K562 (cell line): Measurements from ENCODE around the gene UBE2O. TPM values are rescaled to one million over a fixed set of nuclear protein-coding genes. Genes with fewer than 3 reads are reported as not detected.

ENCODE experiments used
- ATF4 ChIP-seq: fragments of 450-650 bp; formaldehyde crosslinking; IDR thresholded peaks from 2 replicates; pipeline ENCODE4 v1.4.0; 2022; ENCODE audit warnings: mild to moderate bottlenecking, moderate library complexity
- BACH1 ChIP-seq: fragments of 200-800 bp; sonication (Bioruptor generic); IDR thresholded peaks from 2 replicates; pipeline ENCODE4 v1.6.1; 2016; ENCODE audit warnings: missing genetic modification characterization, missing compliant biosample characterization
- CBX3 ChIP-seq, 2 experiments: IDR thresholded peaks; 1 replicate in 1 of 2; 2 replicates in 1 of 2; pipeline ENCODE4 v1.6.1; 2012; ENCODE audit warnings: inconsistent platforms in 2 of 2, low read length in 2 of 2, borderline replicate concordance in 1 of 2, control low read depth in 1 of 2
- CHD4 ChIP-seq: fragments of 200-600 bp; sonication (generic); IDR thresholded peaks from 3 replicates; pipeline ENCODE4 v1.6.1; 2012; ENCODE audit warnings: low read depth, mild to moderate bottlenecking, mixed read lengths, low read length, inconsistent platforms; ENCODE audit not compliant: insufficient read depth, insufficient replicate concordance, poor library complexity, severe bottlenecking
- DPF2 ChIP-seq: fragments of 450-650 bp; IDR thresholded peaks from 2 replicates; pipeline ENCODE4 v1.6.1; 2016
- HDAC2 ChIP-seq: fragments of 450-650 bp; IDR thresholded peaks from 2 replicates; pipeline ENCODE4 v1.6.1; 2016; ENCODE audit warnings: mild to moderate bottlenecking
- HMGN3 ChIP-seq: IDR thresholded peaks from 2 replicates; pipeline ENCODE4 v1.6.1; 2011; ENCODE audit warnings: borderline replicate concordance, low read depth, mild to moderate bottlenecking, mixed read lengths, low read length; ENCODE audit not compliant: insufficient read length; ENCODE audit errors: extremely low read depth
- KDM4B ChIP-seq, 2 experiments: fragments of 450-650 bp in 1 of 2; sonication (generic) in 1 of 2; IDR thresholded peaks; 2 replicates each; pipeline ENCODE4 v1.6.1; 2016 to 2017; ENCODE audit warnings: borderline replicate concordance in 2 of 2, antibody characterized with exemption in 1 of 2, low read depth in 1 of 2, mild to moderate bottlenecking in 1 of 2
- MAFG ChIP-seq: fragments of 450-650 bp; conservative IDR thresholded peaks from 2 replicates; pipeline ENCODE4 v1.6.1; 2016; ENCODE audit warnings: missing genetic modification characterization, missing compliant biosample characterization
- MAZ ChIP-seq, 2 experiments: fragments of 450-650 bp in 1 of 2; sonication (generic) in 1 of 2; formaldehyde crosslinking; IDR thresholded peaks in 1 of 2; conservative IDR thresholded peaks in 1 of 2; 2 replicates each; pipeline versions ENCODE4 v1.4.0 to v1.5.0; 2020; ENCODE audit warnings: mild to moderate bottlenecking in 1 of 2, missing genetic modification reagents in 1 of 2
- NFXL1 ChIP-seq: fragments of 450-650 bp; formaldehyde crosslinking; IDR thresholded peaks from 2 replicates; pipeline ENCODE4 v1.4.0; 2021; ENCODE audit warnings: mild to moderate bottlenecking
- NKRF ChIP-seq: fragments of 450-650 bp; IDR thresholded peaks from 2 replicates; pipeline ENCODE4 v1.6.1; 2016; ENCODE audit warnings: borderline replicate concordance
- NONO ChIP-seq, 2 experiments: fragments of 200-400 bp in 1 of 2; fragments of 450-650 bp in 1 of 2; formaldehyde crosslinking in 1 of 2; IDR thresholded peaks; 2 replicates each; pipeline ENCODE4 v1.6.1; 2017; ENCODE audit warnings: low read depth in 2 of 2, mild to moderate bottlenecking in 2 of 2, moderate library complexity in 2 of 2, low read length in 1 of 2
- RBM34 ChIP-seq: fragments of 200-400 bp; formaldehyde crosslinking; IDR thresholded peaks from 2 replicates; pipeline ENCODE4 v1.6.1; 2018; ENCODE audit warnings: low read length, borderline replicate concordance; ENCODE audit not compliant: insufficient read depth
- TAF7 ChIP-seq: fragments of 450-650 bp; IDR thresholded peaks from 2 replicates; pipeline ENCODE4 v1.6.1; 2016; ENCODE audit warnings: missing genetic modification characterization, missing compliant biosample characterization
- TCFL5 ChIP-seq: fragments of 250-450 bp; sonication (Bioruptor Pico); conservative IDR thresholded peaks from 2 replicates; pipeline ENCODE4 v1.6.1; 2021; ENCODE audit warnings: mild to moderate bottlenecking, moderate library complexity, matching md5 sums
- ZNF12 ChIP-seq: sonication (generic); formaldehyde crosslinking; IDR thresholded peaks from 2 replicates; pipeline ENCODE4 v1.4.0; 2020; ENCODE audit warnings: mild to moderate bottlenecking, missing genetic modification reagents
- ZNF274 ChIP-seq: IDR thresholded peaks from 2 replicates; pipeline ENCODE4 v1.6.1; 2011; ENCODE audit warnings: low read depth, mild to moderate bottlenecking, low read length, moderate library complexity, borderline replicate concordance
- ZNF3 ChIP-seq: fragments of 250-450 bp; sonication (Bioruptor Pico); IDR thresholded peaks from 2 replicates; pipeline ENCODE4 v1.5.0; 2021; ENCODE audit warnings: mild to moderate bottlenecking, moderate library complexity
- polyA plus RNA-seq, 8 experiments: library from polyadenylated mRNA; depleted of rRNA in 4 of 8; stranded (reverse) in 5 of 8; unstranded in 3 of 8; fragments of >200 nt; fragmentation: Nextera tagmentation in 2 of 8; fragmentation: Illumina TruSeq in 1 of 8; extraction: Ambion mirVana in 2 of 8; extraction: Trizol in 1 of 8; gene quantifications; 2 replicates each; pipeline versions ENCODE4 v1.2.1 to v1.2.3, GENCODE V29; 2011 to 2014; ENCODE audit warnings: inconsistent platforms in 1 of 8, missing spikeins in 1 of 8
- total RNA-seq, 7 experiments: library from RNA; depleted of rRNA in 6 of 7; stranded (reverse); fragments of >200 nt in 6 of 7; fragmentation: Illumina TruSeq in 2 of 7; extraction: Trizol in 2 of 7; gene quantifications; 2 replicates each; pipeline versions ENCODE4 v1.2.1 to v1.2.3, GENCODE V29; 2011 to 2021; ENCODE audit warnings: low replicate concordance in 1 of 7
- TF ChIP-seq, protein P1 (sequence below): fragments of 450-650 bp; conservative IDR thresholded peaks from 2 replicates; pipeline ENCODE4 v1.6.1; 2016; ENCODE audit warnings: missing genetic modification characterization, low read depth, mild to moderate bottlenecking, missing compliant biosample characterization, moderate library complexity
- TF ChIP-seq, protein P2 (sequence below): fragments of 250-450 bp; sonication (Bioruptor Pico); IDR thresholded peaks from 2 replicates; pipeline ENCODE4 v1.4.0; 2020; ENCODE audit warnings: mild to moderate bottlenecking, moderate library complexity

UBE2O gene
- total and polyA plus RNA-seq, 9 of the 15 experiments (the other 6 are each of a cell fraction or from before 2014, with no cell fraction given): 1.6 to 39.7 (median 13.3) TPM

- TF ChIP-seq RBM34 (no peak), HDAC2 (peak; percentile 99), NONO (IDR thresholded peaks at IDR 0.05; ENCODE audit: low read depth in 2 of 2, low read length in 1 of 2) (peak in 1 of 2 experiments; percentile 97; a peak in 2 of 4 replicates), MAZ (CRISPR knock-in tag; conservative IDR thresholded peaks at IDR 0.05 in 1 of 2, IDR thresholded peaks at IDR 0.05 in 1 of 2) (peak; percentile 57 to 95; a peak in 3 of 4 replicates), CBX3 (IDR thresholded peaks at IDR 0.05; ENCODE audit: borderline replicate concordance in 1 of 2, low read length in 2 of 2) (0 out of 3 replicates have a peak, but pooled peaks of 1 of the 2 experiments have one; percentile 35), ZNF3 (CRISPR knock-in tag) (no peak), MAFG (peak; percentile 35; the same call in 1 of the 2 replicates), ZNF12 (CRISPR knock-in tag) (peak; percentile 79; the same call in 1 of the 2 replicates), NFXL1 (CRISPR knock-in tag) (peak; percentile 46; the same call in 1 of the 2 replicates), NKRF (peak; percentile 76; the same call in 1 of the 2 replicates), CHD4 (no peak), TCFL5 (CRISPR knock-in tag) (peak; percentile 73; the same call in 1 of the 2 replicates), ATF4 (CRISPR knock-in tag) (peak; percentile 84), ZNF274 (peak; percentile 78; the same call in 1 of the 2 replicates), TAF7 (tag) (no peak), DPF2 (peak; percentile 98), HMGN3 (peak; percentile 100), KDM4B (IDR thresholded peaks at IDR 0.05; ENCODE audit: borderline replicate concordance in 2 of 2, low read depth in 1 of 2) (peak in 1 of 2 experiments; percentile 85; a peak in 1 of 4 replicates), BACH1 (tag) (peak; percentile 89)
- TF ChIP-seq, protein P1, sequence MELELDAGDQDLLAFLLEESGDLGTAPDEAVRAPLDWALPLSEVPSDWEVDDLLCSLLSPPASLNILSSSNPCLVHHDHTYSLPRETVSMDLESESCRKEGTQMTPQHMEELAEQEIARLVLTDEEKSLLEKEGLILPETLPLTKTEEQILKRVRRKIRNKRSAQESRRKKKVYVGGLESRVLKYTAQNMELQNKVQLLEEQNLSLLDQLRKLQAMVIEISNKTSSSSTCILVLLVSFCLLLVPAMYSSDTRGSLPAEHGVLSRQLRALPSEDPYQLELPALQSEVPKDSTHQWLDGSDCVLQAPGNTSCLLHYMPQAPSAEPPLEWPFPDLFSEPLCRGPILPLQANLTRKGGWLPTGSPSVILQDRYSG (tag): peak; percentile 88; the same call in 1 of the 2 replicates
- TF ChIP-seq, protein P2, sequence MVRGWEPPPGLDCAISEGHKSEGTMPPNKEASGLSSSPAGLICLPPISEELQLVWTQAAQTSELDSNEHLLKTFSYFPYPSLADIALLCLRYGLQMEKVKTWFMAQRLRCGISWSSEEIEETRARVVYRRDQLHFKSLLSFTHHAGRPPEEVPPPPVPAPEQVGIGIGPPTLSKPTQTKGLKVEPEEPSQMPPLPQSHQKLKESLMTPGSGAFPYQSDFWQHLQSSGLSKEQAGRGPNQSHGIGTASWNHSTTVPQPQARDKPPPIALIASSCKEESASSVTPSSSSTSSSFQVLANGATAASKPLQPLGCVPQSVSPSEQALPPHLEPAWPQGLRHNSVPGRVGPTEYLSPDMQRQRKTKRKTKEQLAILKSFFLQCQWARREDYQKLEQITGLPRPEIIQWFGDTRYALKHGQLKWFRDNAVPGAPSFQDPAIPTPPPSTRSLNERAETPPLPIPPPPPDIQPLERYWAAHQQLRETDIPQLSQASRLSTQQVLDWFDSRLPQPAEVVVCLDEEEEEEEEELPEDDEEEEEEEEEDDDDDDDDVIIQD (CRISPR knock-in tag): no peak
Measured at GRCh38 chr17:76405967-76406647, 46.8 kb downstream of the UBE2O start (continued).
